ENCODE data around the gene WRAP73.

WRAP73 gene

DNA sequence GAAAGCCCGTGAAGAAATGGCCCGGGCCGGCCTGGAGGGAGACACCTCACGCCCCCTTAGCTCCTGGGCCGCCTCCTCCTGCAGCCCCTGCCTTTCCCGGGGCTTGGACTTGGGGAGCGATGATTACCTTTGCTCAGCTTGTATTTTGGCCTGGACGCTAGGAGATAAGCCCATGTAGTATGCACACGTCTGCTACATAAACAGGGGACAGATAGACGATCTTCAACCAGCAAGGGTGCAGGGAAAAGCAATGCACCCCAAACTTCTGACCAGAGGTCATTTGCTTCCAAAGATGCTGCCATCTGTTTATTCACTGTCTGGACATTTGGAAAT is 3.3 kb upstream of the WRAP73 start:
- H3K4me3 ChIP-seq (ENCODE audit: low read depth, low read length): peak overlapping the region; percentile 68
- TF ChIP-seq CTCF (IDR thresholded peaks at IDR 0.05; ENCODE audit: borderline replicate concordance, insufficient read depth, low read depth, low read length): no peak

DNA sequence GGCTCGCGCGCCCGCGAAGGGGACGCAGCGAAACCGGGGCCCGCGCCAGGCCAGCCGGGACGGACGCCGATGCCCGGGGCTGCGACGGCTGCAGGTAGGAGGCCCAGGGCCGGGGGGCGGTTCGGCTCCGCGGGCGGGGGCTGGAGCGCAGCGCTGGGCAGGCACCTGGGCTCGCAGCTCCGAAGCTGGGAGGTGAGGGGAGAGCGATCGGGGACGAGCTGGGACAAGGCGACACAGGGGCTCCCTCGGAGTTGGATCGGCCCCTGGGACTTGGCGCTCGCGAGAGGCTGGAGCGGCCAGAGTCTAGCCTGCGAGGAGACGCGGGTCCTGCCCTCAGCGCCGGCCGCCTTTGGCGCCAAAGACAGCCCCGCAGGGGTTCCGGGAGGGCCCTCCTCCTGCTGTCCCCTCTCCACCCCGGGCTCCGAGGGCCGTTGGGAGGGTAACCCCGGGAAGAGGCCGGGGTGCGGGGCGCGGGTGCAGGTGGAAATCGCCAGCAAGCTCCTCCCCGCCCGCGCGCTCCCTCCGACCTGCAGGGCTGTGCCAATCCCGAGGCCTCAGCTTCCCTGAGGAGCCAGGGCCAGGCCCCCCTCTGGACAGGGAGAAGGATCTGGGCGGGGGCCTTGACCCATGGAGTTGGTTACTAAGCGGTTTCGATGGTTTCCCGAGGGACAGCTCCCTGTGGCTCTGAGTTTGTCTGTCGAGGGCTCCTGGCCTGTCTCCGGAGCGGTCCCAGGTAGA is 2.8 kb upstream of the WRAP73 start:
- TF ChIP-seq CTCF (IDR thresholded peaks at IDR 0.05; ENCODE audit: borderline replicate concordance, insufficient read depth, low read depth, low read length): no peak
- peak overlapping the region; percentile 68 for H3K4me3 ChIP-seq (ENCODE audit: low read depth, low read length)

- H3K4me3 ChIP-seq (ENCODE audit: low read depth, low read length): peak within 1 kb of the TSS; percentile 68
- no peak for TF ChIP-seq CTCF (IDR thresholded peaks at IDR 0.05; ENCODE audit: borderline replicate concordance, insufficient read depth, low read depth, low read length)
These were observed 2.1 kb upstream of the WRAP73 start, which contains the start of gene TP73 for GRCh38 chr1:3651930-3652547. Gene TP73, plus strand, starts transcription at chr1:3652516. Its CDS starts 29,850 bp downstream, at chr1:3682366.

DNA sequence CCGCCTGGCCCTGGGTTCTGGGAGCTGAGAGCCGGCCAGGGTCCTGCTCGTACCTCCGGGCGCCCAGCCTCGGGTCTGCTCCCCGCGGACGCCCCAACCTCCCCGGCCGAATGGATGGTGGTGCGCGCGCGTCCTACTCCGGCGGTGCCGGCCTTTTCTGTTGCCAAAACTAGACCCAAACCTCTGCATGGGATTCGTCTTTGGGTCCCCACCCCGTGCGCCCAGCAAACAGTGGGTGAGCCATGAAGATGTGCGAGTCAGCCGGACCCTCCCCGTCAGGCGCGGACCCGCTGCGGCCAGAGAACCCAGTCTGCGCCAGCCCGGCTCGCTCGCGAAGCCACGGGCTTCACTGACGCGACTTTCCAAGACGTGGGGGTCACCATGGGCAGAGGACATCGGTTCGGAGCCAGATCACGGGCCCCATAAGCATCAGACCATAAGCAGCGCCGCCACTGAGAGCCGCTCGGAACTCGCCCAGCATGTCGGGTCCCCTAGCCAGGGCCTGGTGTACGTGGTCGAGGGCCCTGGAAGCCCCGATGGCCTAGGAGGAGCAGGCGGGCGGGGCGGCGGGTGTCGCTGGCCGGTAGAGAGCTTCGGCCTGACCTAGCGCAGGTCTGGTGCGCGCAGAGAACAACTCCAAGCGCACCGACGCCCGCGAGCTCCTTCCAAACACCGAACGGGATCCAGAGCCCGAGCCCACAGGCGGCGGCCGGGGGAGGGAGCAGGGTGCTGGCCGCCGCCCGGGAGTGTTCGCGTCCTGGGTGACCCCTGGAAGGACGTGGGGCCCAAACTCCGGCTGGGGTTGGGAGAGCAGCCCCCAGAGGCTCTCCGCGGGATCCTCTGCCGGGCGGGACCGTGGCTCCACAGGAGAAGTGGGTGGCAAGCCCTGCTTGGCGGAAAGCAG is 1.4 kb upstream of the WRAP73 start:
- H3K4me3 ChIP-seq (ENCODE audit: low read depth, low read length): no peak overlapping the region
- no peak for TF ChIP-seq CTCF (IDR thresholded peaks at IDR 0.05; ENCODE audit: borderline replicate concordance, insufficient read depth, low read depth, low read length)

- no peak for TF ChIP-seq CTCF (IDR thresholded peaks at IDR 0.05; ENCODE audit: borderline replicate concordance, insufficient read depth, low read depth, low read length)
- H3K4me3 ChIP-seq (ENCODE audit: low read depth, low read length): no peak overlapping the region
These were observed 534 bp upstream of the WRAP73 start for GRCh38 chr1:3650248-3651025.

GRCh38 chr1:3646596-3646995 is 3.3 kb downstream of the WRAP73 start:
- H3K4me3 ChIP-seq (ENCODE audit: low read depth, low read length): no peak overlapping the region
- TF ChIP-seq CTCF (IDR thresholded peaks at IDR 0.05; ENCODE audit: borderline replicate concordance, insufficient read depth, low read depth, low read length): no peak

All from GM12875 (cell line).